MM.1S (cell line): Measurements from ENCODE around the gene FBXL5.

ENCODE experiments used
- CTCF ChIP-seq: fragments of 300-600 bp; sonication (generic); IDR thresholded peaks from 2 replicates; pipeline ENCODE4 v1.5.1; 2016; ENCODE audit warnings: antibody characterized with exemption, low read length, mixed read lengths
- EZH2 ChIP-seq: fragments of 300-600 bp; sonication (generic); optimal IDR thresholded peaks from 2 replicates; pipeline ENCODE3; 2017; ENCODE audit warnings: low read depth, mild to moderate bottlenecking, antibody characterized with exemption, low read length, mixed read lengths
- EZH2phosphoT487 ChIP-seq: fragments of 300-600 bp; sonication (generic); IDR thresholded peaks from 2 replicates; pipeline ENCODE4 v1.6.1; 2018; ENCODE audit warnings: antibody characterized with exemption, low read length

GRCh38 chr4:15677507-15677988 lies 22.4 kb upstream of the FBXL5 start:
- no peak for TF ChIP-seq EZH2
- TF ChIP-seq CTCF: no peak
- no peak for TF ChIP-seq EZH2phosphoT487
